LHCN-M2 (cell line): Measurements from ENCODE around the gene KCNIP3. TPM values are rescaled to one million over a fixed set of nuclear protein-coding genes. Genes with fewer than 3 reads are reported as not detected.

Experiments used
- DNase-seq: peaks from one replicate; pipeline ENCODE4 v3.0.0-alpha.2; 2012; ENCODE audit warnings: low read depth
- total RNA-seq: library from RNA; depleted of rRNA; stranded (reverse); fragments of >200 nt; gene quantifications from 2 replicates; pipeline ENCODE4 v1.2.3, GENCODE V29; 2014

KCNIP3 gene
- total RNA-seq, 1 experiment from 2014 or later, result 0.29 TPM

DNA sequence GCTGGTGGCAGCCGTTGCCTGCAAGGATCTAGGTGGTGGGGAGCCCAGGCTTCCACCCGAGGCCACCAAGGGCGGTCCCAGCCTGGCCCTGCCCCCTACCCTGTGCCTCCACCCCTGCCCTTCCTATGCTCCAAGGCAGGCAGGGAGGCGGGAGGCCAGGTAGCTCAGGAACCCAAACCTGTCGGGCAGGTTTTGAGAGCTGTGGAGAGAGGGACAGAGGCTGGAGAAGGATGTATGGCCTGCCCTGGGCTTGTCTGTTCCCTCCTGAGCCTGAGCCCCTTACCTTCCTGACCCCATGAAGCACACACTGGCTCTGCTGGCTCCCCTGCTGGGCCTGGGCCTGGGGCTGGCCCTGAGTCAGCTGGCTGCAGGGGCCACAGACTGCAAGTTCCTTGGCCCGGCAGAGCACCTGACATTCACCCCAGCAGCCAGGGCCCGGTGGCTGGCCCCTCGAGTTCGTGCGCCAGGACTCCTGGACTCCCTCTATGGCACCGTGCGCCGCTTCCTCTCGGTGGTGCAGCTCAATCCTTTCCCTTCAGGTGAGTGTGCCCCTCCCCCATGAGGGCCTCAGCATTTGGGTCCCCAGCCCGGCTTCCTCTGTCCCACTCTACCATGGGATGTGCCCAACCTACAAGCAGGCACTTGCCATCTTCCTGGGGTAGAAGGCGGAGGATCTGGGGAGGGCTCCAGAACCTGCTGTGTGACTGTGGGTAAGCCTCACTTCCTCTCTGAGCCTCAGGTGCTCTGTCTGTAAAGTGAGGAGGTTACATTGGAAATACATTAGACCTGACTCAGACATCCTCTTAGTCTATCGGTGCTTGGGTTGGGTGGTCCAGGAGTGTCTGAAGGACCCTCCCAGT, 22.6 kb upstream of the KCNIP3 start, which contains the start of gene PROM2:
TSS of gene PROM2 (plus strand) at position 159 of the 860 bp plus-strand sequence. CDS start at position 296, 137 bp downstream.
- no peak for DNase-seq

DNA sequence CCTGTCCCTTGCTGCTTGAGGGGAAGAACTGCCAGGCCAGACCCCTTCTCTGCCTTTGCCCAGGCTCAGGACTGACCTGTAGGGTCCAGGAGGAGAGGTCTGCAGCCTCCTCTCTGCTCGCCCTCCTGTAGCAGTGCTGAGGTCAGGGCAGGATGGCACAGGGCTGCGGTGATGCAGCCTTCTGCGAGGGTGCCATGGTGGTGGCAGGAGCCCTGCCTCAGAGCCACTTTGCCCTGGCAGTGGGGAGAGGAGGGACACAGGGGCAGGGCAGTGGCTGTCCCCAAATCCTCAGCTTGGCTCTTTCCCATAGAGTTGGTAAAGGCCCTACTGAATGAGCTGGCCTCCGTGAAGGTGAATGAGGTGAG, 22.0 kb upstream of the KCNIP3 start:
- no peak for DNase-seq

DNA sequence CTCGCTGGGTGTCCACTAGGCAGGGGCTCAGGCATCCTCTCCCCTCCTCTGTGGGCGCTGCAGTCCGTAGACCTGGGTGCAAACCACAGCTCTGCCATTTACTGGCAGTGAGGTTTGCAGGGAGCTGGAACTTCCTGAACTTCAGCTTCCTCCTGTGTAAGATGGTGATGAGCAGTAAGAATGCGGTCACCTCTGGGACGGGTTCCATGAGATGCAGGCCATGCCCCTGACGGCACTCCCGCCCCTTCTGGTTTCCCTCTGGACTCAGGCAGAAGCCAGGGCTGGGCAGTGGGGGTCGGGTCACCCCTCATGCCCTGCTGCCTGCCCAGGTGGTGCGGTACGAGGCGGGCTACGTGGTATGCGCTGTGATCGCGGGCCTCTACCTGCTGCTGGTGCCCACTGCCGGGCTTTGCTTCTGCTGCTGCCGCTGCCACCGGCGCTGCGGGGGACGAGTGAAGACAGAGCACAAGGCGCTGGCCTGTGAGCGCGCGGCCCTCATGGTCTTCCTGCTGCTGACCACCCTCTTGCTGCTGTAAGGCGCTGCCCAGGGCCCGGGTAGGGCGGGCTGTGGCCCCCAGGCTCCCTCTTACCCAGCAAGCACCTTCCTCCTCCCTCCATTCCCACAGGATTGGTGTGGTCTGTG, 21.4 kb upstream of the KCNIP3 start:
- DNase-seq, result no peak

DNA sequence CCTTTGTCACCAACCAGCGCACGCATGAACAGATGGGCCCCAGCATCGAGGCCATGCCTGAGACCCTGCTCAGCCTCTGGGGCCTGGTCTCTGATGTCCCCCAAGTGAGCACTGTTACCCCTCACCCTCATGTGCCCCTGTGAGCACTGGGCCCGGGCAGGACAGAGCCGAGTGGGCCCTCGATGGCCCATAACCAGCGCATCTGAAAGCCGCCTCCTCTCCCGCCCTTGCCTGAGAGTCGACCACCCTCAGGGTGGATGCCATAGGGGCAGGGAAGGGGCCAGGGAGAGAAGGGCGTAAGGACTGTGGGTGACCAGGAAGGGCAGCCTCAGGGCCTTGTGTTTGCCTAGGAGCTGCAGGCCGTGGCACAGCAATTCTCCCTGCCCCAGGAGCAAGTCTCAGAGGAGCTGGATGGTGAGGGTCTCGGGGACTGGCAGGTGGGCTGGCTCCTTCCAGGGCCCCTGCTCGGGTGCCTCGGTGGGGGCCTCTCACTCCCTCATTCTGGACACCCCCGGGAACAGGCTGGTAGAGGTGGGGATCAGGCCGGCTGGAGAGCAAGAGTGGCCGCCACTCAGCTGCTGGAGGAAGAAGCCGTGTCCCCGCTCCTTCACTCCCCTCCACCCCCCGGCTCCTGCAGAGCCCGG, 20.8 kb upstream of the KCNIP3 start:
- no peak for DNase-seq

DNA sequence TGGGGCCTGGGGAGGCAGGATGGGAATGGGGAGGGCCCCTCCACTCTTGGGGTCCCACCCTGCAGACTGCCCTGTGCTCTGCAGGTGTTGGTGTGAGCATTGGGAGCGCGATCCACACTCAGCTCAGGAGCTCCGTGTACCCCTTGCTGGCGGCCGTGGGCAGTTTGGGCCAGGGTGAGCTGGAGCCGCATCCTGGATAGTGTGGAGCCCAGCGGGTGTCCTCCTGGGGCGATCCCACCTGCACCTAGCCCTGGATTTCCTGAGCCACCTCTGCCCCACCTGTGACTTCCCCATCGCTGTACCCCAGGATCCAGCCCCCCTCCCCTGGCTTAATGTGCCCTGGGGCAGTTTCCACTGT, 20.3 kb upstream of the KCNIP3 start:
- DNase-seq, result no peak

DNA sequence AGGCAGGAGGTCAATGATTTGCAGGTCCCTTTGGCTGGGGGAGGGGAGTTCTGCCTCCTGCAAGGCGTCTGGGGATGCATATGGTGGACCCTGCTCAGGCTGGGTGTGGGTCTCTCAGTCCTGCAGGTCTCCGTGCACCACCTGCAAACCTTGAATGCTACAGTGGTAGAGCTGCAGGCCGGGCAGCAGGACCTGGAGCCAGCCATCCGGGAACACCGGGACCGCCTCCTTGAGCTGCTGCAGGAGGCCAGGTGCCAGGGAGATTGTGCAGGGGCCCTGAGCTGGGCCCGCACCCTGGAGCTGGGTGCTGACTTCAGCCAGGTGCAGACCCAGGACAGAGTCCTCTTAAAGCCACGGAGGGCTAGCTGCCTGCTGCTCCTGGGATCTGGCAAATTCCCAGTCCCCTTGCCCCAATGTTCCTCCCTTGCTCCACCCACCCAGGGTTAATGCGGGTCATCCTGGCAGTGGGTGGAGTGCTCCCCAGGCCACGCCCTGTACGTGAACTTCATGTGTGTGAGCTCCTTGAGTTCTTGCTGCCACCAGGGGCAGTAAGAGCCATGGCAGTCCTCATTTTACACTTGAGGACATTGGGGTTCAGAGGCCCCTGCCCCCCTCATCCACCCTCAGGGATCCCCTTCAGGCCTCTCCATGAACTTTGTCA, 19.8 kb upstream of the KCNIP3 start:
- DNase-seq, result no peak

DNA sequence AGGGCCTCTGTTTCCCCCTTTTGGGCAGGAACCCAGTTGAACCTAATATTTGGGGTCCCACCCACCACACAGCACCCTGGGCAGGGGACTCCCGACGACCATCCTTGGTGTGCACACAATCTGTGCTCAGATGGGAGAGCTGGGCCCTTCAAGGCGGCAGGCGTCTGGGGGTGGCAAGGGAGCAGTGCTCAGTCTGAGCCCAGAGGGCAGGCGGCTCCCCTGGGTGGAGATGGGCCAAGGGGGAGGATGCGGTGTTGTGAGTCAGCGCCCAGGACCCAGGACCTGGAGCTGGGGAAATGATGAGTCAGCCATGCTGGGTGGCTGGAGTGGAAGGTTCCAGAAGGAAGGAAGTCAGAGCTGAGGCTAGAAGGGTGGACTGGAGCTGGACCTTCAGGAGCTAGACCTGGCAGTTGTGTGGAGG, 19.1 kb upstream of the KCNIP3 start:
- DNase-seq, result peak; percentile 58

DNA sequence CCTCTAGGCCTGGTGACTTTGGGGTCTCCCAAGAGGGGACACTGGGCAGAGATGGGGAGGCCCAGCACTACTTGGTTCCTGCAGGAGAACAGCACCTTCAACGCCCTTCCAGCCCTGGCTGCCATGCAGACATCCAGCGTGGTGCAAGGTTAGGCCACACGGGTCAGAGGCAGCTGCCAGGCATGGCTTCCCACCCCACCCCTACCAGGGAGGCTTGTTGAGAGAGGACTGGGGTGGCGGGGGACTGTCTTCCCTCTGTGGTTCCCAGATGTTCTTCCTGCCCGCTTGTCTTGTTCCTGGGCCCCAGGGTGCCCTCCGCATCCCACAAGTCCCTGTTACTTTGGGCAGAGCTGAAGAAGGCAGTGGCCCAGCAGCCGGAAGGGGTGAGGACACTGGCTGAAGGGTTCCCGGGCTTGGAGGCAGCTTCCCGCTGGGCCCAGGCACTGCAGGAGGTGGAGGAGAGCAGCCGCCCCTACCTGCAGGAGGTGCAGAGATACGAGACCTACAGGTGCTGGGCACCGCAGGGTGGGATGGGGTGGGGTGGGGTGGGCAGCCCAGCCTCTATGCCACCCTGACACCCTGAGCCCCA, 18.4 kb upstream of the KCNIP3 start:
- DNase-seq, result no peak

DNA sequence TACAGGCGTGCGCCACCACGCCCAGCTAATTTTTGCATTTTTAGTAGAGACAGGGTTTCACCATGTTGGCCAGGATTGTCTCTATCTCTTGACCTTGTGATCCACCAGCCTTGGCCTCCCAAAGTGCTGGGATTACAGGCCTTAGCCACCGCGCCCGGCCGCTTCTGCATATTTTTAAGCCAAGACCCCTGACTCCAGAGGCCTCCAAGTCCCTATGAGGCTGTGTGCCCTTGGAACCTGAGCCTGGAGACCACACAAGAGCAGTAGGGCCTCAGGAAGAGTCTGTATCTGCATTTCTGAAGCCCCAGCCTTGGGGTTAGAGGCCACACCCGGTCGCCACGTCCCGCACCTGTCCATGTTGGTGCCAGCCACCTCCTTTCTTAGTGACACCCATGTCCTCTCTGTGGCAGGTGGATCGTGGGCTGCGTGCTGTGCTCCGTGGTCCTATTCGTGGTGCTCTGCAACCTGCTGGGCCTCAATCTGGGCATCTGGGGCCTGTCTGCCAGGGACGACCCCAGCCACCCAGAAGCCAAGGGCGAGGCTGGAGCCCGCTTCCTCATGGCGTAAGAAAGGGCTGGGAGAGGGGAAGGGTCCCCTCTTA, 17.6 kb upstream of the KCNIP3 start:
- DNase-seq, result no peak

DNA sequence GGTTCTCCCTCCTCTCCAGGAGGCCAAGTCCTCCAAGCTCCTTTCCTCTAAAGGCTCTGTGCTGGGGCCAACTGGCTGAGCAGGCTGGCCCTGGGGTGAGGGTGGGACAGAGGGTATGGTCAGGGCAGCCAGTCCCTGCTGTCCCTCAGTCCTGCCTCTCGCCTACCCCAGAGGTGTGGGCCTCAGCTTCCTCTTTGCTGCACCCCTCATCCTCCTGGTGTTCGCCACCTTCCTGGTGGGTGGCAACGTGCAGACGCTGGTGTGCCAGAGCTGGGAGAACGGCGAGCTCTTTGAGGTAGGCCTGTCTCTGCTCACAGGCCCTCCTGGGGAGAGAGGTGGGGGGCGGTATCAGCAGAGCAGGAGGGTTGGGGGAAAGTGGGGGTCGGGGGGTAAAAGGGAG, 16.1 kb upstream of the KCNIP3 start:
- no peak for DNase-seq

DNA sequence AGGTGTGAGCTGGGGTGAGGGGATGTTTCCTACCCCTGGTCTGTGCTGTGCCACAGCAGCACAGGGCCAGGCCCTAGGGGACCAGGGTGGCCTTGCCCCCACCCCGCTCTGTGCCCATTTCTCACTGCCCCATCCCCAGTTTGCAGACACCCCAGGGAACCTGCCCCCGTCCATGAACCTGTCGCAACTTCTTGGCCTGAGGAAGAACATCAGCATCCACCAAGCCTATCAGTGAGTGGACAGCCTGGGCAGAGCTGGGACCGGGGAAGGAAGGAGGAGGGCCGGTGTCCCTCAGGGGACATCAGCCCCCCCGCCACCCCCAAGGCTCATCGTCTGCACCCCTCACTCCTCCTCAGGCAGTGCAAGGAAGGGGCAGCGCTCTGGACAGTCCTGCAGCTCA, 15.4 kb upstream of the KCNIP3 start:
- DNase-seq, result no peak

DNA sequence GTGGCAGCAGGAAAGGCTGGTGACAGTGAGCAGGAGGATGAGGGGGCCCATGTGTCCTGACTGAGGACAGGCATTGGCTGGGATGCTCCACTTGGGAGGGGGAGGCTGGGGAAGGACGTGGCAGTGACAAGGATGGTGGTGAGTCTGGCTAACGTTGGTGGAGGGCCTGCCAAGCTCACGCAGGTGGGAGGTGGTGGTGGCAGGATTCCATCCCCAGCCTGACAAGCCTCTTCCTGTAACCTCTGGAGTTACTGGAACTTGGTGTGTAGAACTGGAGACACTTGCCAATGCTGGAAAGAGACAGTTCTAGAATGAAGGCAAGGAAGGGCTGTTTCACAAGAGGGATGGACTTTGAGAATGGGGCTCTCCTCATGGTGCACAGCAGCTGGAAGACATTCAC, 14.7 kb upstream of the KCNIP3 start:
- DNase-seq, result no peak

DNA sequence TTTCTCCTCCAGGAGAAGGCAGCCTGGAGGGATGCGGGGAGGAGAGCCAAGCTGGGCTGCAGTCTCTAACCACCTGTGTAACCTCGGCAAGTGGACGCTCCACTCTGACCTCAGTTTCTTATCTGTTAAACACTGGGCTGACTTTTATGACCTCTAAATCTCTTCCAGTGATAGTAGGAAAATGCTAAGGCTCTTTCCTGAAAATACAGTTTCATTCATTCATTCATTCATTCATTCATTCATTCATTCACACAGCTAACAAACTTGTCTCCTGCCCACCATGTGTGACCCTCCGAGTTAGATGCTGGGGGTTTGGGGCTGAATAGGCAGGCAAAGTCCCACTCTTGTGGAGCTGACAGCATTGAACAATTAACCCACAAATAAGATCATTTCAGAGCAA, 13.6 kb upstream of the KCNIP3 start:
- no peak for DNase-seq

DNA sequence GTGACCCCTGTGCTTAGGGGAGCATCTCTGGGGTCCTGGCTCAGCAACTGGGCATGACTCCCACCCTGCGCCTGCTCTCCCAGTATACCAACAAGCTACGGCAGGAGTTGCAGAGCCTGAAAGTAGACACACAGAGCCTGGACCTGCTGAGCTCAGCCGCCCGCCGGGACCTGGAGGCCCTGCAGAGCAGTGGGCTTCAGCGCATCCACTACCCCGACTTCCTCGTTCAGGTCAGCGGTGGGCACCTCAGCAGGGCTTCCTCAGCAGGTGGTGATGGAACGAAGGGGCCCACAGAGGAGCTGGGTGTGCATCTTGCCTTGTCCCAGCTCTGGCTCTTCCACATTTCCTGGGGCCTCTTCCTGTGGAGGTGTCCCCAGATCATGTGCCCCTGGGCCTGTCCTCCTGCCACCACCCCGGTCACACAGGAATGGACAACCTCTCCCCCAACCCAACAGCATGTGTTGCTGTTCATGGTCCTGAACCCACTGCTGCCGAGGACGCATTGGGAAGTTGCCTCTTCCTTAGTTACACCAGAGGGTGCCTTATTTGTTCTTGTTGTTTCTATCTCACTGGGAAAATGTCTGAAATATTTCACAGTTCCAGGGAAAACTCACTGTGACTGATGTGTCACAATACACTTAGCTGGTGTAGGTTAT, 12.1 kb upstream of the KCNIP3 start:
- DNase-seq, result no peak

DNA sequence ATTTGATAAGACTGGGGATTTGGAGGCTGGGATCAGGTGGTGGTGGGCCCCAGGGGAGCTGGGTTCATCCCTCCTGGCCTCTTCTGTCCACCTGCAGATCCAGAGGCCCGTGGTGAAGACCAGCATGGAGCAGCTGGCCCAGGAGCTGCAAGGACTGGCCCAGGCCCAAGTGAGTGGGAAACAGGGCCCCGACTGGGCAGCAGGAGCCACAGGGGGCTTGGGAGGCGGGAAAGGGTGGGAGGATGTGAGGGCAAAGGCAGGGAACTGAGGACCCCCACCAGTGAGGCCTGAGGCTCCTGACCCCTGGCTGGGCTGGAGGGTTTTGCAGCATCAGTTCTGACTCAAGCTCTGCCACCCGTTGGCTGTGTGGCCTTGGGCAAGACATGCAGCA, 11.6 kb upstream of the KCNIP3 start:
- DNase-seq, result no peak

DNA sequence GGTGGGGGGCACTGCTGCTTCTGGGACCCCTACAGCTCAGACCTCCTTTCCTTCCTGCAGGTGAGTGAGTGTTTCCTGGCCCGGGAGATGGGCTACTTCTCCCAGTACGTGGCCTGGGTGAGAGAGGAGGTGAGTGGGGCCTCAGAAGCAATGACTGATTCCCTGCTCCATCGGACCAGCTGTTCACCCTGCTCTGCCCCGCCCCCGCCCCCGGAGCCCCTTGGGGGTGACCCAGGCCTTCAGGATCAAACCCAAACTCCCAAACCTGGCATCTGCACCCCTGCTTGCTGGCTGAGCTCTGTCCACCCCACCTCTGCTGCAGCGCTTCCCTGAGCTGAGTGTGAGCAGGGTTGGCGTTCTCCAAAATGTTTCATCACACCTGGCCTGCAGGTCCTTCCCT, 9.8 kb upstream of the KCNIP3 start:
- DNase-seq, result no peak

DNA sequence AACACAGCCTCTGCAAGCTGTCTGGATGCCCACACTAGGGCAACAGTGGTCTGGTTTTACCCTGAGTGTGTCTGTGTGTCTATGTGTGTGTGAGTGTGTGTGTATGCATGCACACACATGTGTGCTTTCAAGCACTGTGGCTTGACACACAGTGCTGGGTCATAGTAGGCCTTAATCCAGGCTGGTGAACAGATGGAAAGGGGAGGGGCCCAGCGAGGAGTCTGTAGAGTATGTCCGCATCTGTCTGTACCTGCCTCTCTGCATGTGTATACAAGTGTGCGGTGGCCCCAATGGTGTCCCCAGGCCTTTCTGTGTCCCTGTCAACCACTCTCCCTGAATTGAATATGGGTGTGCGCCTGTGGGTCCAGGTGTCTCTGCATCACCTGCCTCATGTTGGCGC, 9.3 kb upstream of the KCNIP3 start:
- DNase-seq, result no peak

DNA sequence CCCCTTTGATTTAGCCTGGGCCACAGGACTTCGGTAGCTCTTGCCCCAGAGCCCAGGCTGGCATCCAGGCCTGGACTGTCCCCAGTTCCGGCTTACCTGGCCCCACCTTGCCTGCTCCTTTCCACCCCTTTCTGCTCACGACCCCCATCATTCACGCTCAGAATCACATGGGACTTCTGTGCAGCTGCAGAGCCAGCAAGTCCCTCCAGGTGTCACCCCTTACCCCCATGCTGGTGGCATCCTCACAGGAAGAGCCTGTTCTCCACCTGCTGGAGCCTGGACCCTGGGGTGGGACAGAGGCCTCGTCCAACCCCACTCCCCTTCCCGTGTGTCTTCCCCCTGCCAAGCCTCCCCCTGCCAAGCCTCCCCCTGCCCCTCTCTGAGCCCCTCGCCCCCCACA, 7.9 kb upstream of the KCNIP3 start:
- no peak for DNase-seq

DNA sequence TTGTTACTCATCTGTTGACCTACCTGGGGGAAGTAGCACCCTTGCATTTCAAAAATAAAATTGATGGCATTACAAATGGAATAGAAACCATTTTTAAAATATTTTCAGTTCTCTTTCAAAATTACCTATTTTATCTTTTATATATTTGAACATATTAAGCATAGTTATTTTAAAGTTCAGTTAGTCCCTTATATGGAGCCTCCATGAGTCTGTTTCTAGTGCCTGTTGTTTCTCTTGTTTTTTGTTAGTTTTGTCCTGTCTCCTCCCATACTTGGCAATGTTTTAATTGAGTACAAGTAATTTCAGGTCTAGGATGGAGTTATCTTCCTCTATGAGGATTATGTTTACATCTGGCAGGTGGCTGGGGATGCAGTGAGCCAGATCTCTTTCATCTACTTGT, 5.9 kb upstream of the KCNIP3 start:
- DNase-seq, result no peak

DNA sequence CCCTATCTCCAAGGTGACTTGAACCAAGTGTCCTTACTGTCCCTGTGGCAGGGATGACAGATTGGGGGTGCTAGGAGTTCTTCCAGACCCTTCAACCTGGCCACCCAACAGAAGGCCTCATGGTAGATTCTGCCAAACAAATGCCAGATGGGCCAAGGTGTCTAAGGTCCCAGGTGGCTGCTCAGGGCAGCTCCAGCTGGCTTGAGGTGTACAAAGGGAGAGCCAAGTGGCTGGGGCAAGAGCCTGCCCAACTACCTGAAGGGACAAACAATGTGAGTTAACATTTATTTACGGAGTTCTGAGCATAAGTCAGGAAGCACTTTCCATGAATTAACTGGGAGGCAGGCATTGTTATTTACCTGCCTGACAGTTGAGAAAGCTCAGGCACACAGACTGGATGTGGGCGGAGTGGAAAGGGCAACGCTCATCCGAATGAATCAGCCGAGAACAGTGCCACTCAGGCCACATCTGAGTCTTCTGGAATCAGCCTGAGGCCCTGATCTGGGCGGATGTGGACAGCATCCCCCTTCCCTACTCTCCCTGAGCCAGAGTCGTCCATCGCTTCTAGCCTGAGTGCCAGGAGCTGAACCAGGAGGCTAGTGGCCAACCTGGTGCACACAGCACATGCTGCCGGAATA, 4.4 kb upstream of the KCNIP3 start:
- no peak for DNase-seq
